Measurements from ENCODE around the gene LSR.

DNA sequence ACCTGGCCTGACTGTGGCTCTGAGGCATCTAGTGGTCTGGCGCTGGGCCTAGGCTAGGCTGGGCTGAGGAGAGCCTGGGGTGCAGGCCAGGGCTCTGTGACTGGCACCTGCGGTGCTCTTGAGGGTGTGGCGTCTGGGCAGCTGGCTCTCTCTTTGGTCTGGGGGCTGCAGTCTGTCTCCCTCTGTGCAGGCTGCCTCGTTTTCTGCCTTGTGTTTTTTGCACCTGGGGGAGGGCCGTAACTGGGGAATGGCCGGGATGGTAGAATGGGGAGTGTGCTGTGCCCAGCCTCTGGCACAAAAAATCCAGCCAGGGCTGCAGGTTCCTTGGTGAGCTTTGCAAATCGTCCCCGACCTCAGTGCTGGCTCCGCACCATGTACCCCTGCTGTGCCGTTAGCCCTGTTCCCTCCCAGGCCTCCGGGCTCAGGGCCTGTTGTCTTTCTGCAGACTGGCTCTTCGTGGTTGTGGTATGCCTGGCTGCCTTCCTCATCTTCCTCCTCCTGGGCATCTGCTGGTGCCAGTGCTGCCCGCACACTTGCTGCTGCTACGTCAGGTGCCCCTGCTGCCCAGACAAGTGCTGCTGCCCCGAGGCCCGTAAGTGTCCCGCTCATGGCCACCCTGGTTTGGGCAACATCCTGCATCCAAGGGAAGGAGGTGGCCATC lies 13.4 kb downstream of the LSR start:
- TF ChIP-seq, protein P1, sequence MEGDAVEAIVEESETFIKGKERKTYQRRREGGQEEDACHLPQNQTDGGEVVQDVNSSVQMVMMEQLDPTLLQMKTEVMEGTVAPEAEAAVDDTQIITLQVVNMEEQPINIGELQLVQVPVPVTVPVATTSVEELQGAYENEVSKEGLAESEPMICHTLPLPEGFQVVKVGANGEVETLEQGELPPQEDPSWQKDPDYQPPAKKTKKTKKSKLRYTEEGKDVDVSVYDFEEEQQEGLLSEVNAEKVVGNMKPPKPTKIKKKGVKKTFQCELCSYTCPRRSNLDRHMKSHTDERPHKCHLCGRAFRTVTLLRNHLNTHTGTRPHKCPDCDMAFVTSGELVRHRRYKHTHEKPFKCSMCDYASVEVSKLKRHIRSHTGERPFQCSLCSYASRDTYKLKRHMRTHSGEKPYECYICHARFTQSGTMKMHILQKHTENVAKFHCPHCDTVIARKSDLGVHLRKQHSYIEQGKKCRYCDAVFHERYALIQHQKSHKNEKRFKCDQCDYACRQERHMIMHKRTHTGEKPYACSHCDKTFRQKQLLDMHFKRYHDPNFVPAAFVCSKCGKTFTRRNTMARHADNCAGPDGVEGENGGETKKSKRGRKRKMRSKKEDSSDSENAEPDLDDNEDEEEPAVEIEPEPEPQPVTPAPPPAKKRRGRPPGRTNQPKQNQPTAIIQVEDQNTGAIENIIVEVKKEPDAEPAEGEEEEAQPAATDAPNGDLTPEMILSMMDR (IDR thresholded peaks at IDR 0.05) = no peak
- no peak for TF ChIP-seq EZH2 (IDR thresholded peaks at IDR 0.05; ENCODE audit: borderline replicate concordance, insufficient read depth, low read depth, low read length, poor library complexity, severe bottlenecking)
